SK-N-SH treated with all-trans-retinoic acid at 6 μM for 48 hours (cell line): ENCODE data around the gene CTXN1.

Source experiments
- ESRRG ChIP-seq: fragments of 250-450 bp; sonication (Bioruptor Pico); IDR thresholded peaks from 2 replicates; pipeline ENCODE4 v1.6.1; 2021; ENCODE audit warnings: mild to moderate bottlenecking
- ISL1 ChIP-seq: fragments of 250-450 bp; sonication (Bioruptor Pico); IDR thresholded peaks from 2 replicates; pipeline ENCODE4 v2.1.2; 2022; ENCODE audit warnings: mild to moderate bottlenecking, moderate library complexity
- TCF4 ChIP-seq: fragments of 250-450 bp; sonication (Bioruptor Pico); IDR thresholded peaks from 2 replicates; pipeline ENCODE4 v1.8.0; 2021; ENCODE audit warnings: mild to moderate bottlenecking, moderate library complexity, borderline replicate concordance
- ZFP30 ChIP-seq: fragments of 450-650 bp; formaldehyde crosslinking; IDR thresholded peaks from 2 replicates; pipeline ENCODE4 v1.5.0; 2022; ENCODE audit warnings: mild to moderate bottlenecking, moderate library complexity
- ZNF565 ChIP-seq: fragments of 450-650 bp; formaldehyde crosslinking; conservative IDR thresholded peaks from 2 replicates; pipeline ENCODE4 v1.5.0; 2020; ENCODE audit warnings: low read depth, mild to moderate bottlenecking, moderate library complexity
- TF ChIP-seq, protein P1 (sequence below): fragments of 250-450 bp; sonication (Bioruptor Pico); IDR thresholded peaks from 2 replicates; pipeline ENCODE4 v1.5.1; 2020; ENCODE audit warnings: low read depth, mild to moderate bottlenecking, moderate library complexity

DNA sequence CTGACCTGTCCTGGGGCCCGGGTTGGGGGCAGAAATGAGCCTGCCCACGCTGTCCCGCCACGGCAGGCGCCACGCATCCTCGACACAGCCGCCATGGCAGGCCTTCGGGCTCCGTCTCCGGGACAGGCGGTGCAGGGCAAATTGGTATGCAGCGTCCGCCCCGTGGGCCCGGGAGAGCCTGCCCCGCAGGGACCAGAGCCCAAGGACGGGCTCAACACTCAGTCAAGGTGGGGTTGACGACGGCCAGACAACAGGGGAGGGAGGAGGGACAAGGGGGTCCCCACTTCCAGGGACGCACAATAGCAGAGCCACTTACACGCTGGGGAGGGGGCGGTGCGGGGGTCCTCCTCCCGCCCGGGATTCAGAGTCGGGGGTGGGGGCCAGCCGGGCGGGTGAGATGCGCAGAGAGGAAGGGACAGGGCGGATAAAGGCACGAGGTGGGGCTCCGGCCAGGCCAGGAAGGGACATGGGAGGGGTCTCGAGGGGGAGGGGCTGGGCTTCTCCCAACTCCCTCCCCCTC, 1.2 kb downstream of the CTXN1 start:
- TF ChIP-seq, protein P1, sequence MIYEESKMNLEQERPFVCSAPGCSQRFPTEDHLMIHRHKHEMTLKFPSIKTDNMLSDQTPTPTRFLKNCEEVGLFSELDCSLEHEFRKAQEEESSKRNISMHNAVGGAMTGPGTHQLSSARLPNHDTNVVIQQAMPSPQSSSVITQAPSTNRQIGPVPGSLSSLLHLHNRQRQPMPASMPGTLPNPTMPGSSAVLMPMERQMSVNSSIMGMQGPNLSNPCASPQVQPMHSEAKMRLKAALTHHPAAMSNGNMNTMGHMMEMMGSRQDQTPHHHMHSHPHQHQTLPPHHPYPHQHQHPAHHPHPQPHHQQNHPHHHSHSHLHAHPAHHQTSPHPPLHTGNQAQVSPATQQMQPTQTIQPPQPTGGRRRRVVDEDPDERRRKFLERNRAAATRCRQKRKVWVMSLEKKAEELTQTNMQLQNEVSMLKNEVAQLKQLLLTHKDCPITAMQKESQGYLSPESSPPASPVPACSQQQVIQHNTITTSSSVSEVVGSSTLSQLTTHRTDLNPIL = no peak
- TF ChIP-seq ISL1 = no peak
- TF ChIP-seq ZFP30 = no peak
- TF ChIP-seq TCF4 (CRISPR knock-in tag) = no peak
- no peak for TF ChIP-seq ZNF565
- no peak for TF ChIP-seq ESRRG (CRISPR knock-in tag)
